Ishikawa (cell line): ENCODE data around the gene MARCKS.

Experiments
- EP300 ChIP-seq: IDR thresholded peaks from 2 replicates; pipeline ENCODE4 v1.6.1; 2012; ENCODE audit warnings: borderline replicate concordance
- TAF1 ChIP-seq: IDR thresholded peaks from 2 replicates; pipeline ENCODE4 v1.6.1; 2012; ENCODE audit warnings: low read depth, mild to moderate bottlenecking
- YY1 ChIP-seq: IDR thresholded peaks from 2 replicates; pipeline ENCODE4 v1.6.1; 2012; ENCODE audit warnings: low read depth

GRCh38 chr6:113901482-113901881 lies 44.3 kb downstream of the MARCKS start:
- TF ChIP-seq YY1 (no peak), TAF1 (no peak), EP300 (no peak)
